Endodermal cell (in vitro differentiated cells): ENCODE results near the gene PTPRE. TPM values are rescaled to one million over a fixed set of nuclear protein-coding genes. Genes with fewer than 3 reads are reported as not detected.

Experiments
- DNase-seq: peaks from one replicate; pipeline ENCODE4 v3.0.0-alpha.2; 2017
- H3K27ac ChIP-seq: 2 replicates; pipeline ENCODE4 v1.5.1; 2013; ENCODE audit warnings: mild to moderate bottlenecking, low read depth, low read length, moderate library complexity
- H3K27me3 ChIP-seq: 2 replicates; pipeline ENCODE4 v1.6.1; 2013; ENCODE audit warnings: mild to moderate bottlenecking, low read length, moderate library complexity; ENCODE audit not compliant: insufficient read depth, control insufficient read depth, poor library complexity, severe bottlenecking
- H3K36me3 ChIP-seq: 2 replicates; pipeline ENCODE4 v1.7.0; 2013; ENCODE audit warnings: mild to moderate bottlenecking, low read length, moderate library complexity; ENCODE audit not compliant: control insufficient read depth, insufficient read depth
- H3K4me1 ChIP-seq: one replicate; pipeline ENCODE4 v1.7.0; 2013; ENCODE audit warnings: low read length; ENCODE audit not compliant: control insufficient read depth, insufficient read depth
- H3K4me3 ChIP-seq: 2 replicates; pipeline ENCODE4 v1.5.1; 2013; ENCODE audit warnings: mild to moderate bottlenecking, low read length, moderate library complexity
- H3K9ac ChIP-seq: 2 replicates; pipeline ENCODE4 v1.6.1; 2013; ENCODE audit warnings: mild to moderate bottlenecking, low read length, moderate library complexity; ENCODE audit not compliant: poor library complexity, severe bottlenecking; ENCODE audit errors: extremely low read depth
- H3K9me3 ChIP-seq: 2 replicates; pipeline ENCODE4 v1.6.1; 2013; ENCODE audit warnings: mild to moderate bottlenecking, low read length, moderate library complexity; ENCODE audit not compliant: control insufficient read depth
- H3K27ac Mint-ChIP-seq: 2 replicates; pipeline ENCODE4 v1.8.0; 2020; ENCODE audit warnings: mixed read lengths
- H3K27me3 Mint-ChIP-seq: 2 replicates; pipeline ENCODE4 v1.8.0; 2021; ENCODE audit warnings: mild to moderate bottlenecking, mixed read lengths; ENCODE audit not compliant: insufficient read depth
- H3K36me3 Mint-ChIP-seq: 2 replicates; pipeline ENCODE4 v1.8.0; 2020; ENCODE audit warnings: low read depth, mixed read lengths
- H3K4me1 Mint-ChIP-seq: 2 replicates; pipeline ENCODE4 v1.8.0; 2020; ENCODE audit warnings: mixed read lengths
- H3K4me3 Mint-ChIP-seq: 2 replicates; pipeline ENCODE4 v1.8.0; 2020; ENCODE audit warnings: mild to moderate bottlenecking, moderate library complexity, mixed read lengths
- H3K9me3 Mint-ChIP-seq: 2 replicates; pipeline ENCODE4 v1.8.0; 2020; ENCODE audit warnings: mild to moderate bottlenecking, mixed read lengths
- CTCF ChIP-seq: fragments of 200-600 bp; sonication (generic); conservative IDR thresholded peaks from 2 replicates; pipeline ENCODE4 v1.5.0; 2021; ENCODE audit warnings: antibody characterized with exemption, mild to moderate bottlenecking
- WGBS, 2 experiments: methylation state at CpG; one replicate each; pipeline versions ENCODE4 v1.1.5 to v1.1.7; 2013; ENCODE audit warnings: missing lambda C conversion rate in 2 of 2, mixed read lengths in 1 of 2; ENCODE audit not compliant: insufficient coverage in 1 of 2, insufficient read length in 1 of 2; 5-methylcytosine and 5-hydroxymethylcytosine counted together
- total RNA-seq, 2 donors: library from RNA; stranded (reverse); fragmentation: NEBNext Ultra II Directional in 1 of 2; extraction: Animal tissue kit (Norgen Biotek cat#: 25700) in 1 of 2; gene quantifications; 2 replicates in 1 of 2; 3 replicates in 1 of 2; pipeline ENCODE4 v1.2.1, GENCODE V29; 2021

PTPRE gene
- total RNA-seq, 2 donors from 2014 or later, result 0.75 to 3.0 TPM

- Mint-ChIP-seq H3K4me1 (no peaks in the 10 kb centered on the region), H3K27ac (no peak overlapping the region), H3K27me3 (no peaks in the 10 kb centered on the region)
Observed at GRCh38 chr10:128055061-128055868, 148.4 kb downstream of the PTPRE start.

GRCh38 chr10:128056303-128057050 lies 149.6 kb downstream of the PTPRE start:
- Mint-ChIP-seq H3K9me3 (no peaks in the 10 kb centered on the region), H3K4me3 (no peak overlapping the region), H3K36me3 (no peaks in the 10 kb centered on the region), H3K4me1 (no peaks in the 10 kb centered on the region), H3K27ac (no peak overlapping the region), H3K27me3 (peaks cover 3% of the 10 kb centered on the region)
- H3K4me3 ChIP-seq, result no peak overlapping the region
- WGBS, 2 experiments, result 91 to 94% methylated on average over 13 to 17 of the region's 17 CpGs
- H3K9me3 ChIP-seq, result no peaks in the 10 kb centered on the region
- TF ChIP-seq CTCF, result no peak
- no peak overlapping the region for H3K27ac ChIP-seq
- no peak overlapping the region for H3K9ac ChIP-seq
- DNase-seq, result no peak
- no peaks in the 10 kb centered on the region for H3K36me3 ChIP-seq
- H3K27me3 ChIP-seq, result no peaks in the 10 kb centered on the region
- H3K4me1 ChIP-seq, result no peaks in the 10 kb centered on the region

More at GRCh38 chr10:128055061-128055868, 148.4 kb downstream of the PTPRE start:
- Mint-ChIP-seq H3K36me3 (no peaks in the 10 kb centered on the region), H3K9me3 (no peaks in the 10 kb centered on the region), H3K4me3 (no peak overlapping the region)
- no peaks in the 10 kb centered on the region for H3K36me3 ChIP-seq
- no peaks in the 10 kb centered on the region for H3K9me3 ChIP-seq
- no peak overlapping the region for H3K27ac ChIP-seq
- H3K4me1 ChIP-seq, result no peaks in the 10 kb centered on the region
- no peak for TF ChIP-seq CTCF
- no peaks in the 10 kb centered on the region for H3K27me3 ChIP-seq
- WGBS, 2 experiments, result 92 to 95% methylated on average over 25 of the region's 25 CpGs
- no peak overlapping the region for H3K4me3 ChIP-seq
- no peak overlapping the region for H3K9ac ChIP-seq
- DNase-seq, result no peak

- H3K27ac Mint-ChIP-seq, result no peak overlapping the region
- Histone ChIP-seq H3K9me3 (no peaks in the 10 kb centered on the region), H3K27me3 (no peaks in the 10 kb centered on the region), H3K27ac (no peak overlapping the region), H3K36me3 (no peaks in the 10 kb centered on the region), H3K4me1 (peaks cover 11% of the 10 kb centered on the region), H3K4me3 (no peak overlapping the region), H3K9ac (no peak overlapping the region)
- no peak overlapping the region for H3K4me3 Mint-ChIP-seq
- no peak for DNase-seq
- no peaks in the 10 kb centered on the region for H3K9me3 Mint-ChIP-seq
- peaks cover 3% of the 10 kb centered on the region for H3K27me3 Mint-ChIP-seq
- no peak for TF ChIP-seq CTCF
- H3K36me3 Mint-ChIP-seq, result no peaks in the 10 kb centered on the region
- H3K4me1 Mint-ChIP-seq, result peaks cover 14% of the 10 kb centered on the region
- WGBS, 2 experiments, result 89 to 100% methylated on average over 6 to 9 of the region's 9 CpGs
Observed at GRCh38 chr10:128058106-128058749, 151.3 kb downstream of the PTPRE start.
